ENCODE results near the gene SLC25A39. TPM values are rescaled to one million over a fixed set of nuclear protein-coding genes. Genes with fewer than 3 reads are reported as not detected.

SLC25A39 gene
- total and polyA plus RNA-seq, 2 of the 13 experiments (the other 11 are each of a cell fraction or from before 2014, with no cell fraction given) = 144 to 151 TPM

- no peak for TF ChIP-seq ZNF646 (CRISPR knock-in tag; IDR thresholded peaks at IDR 0.05)
- TF ChIP-seq ZSCAN5A (CRISPR knock-in tag; IDR thresholded peaks at IDR 0.05; ENCODE audit: borderline replicate concordance) = no peak
- no peak for TF ChIP-seq ZNF382 (CRISPR knock-in tag; IDR thresholded peaks at IDR 0.05; ENCODE audit: borderline replicate concordance)
- TF ChIP-seq ZNF543 (CRISPR knock-in tag; IDR thresholded peaks at IDR 0.05) = no peak
- no peak for TF ChIP-seq GPN1 (CRISPR knock-in tag; IDR thresholded peaks at IDR 0.05; ENCODE audit: borderline replicate concordance)
- no peak for TF ChIP-seq TFDP2 (CRISPR knock-in tag; IDR thresholded peaks at IDR 0.05)
- no peak for TF ChIP-seq ZBTB44 (CRISPR knock-in tag; IDR thresholded peaks at IDR 0.05)
- no peak for TF ChIP-seq SUZ12 (IDR thresholded peaks at IDR 0.05; ENCODE audit: low read depth, low read length)
- no peak for TF ChIP-seq ZNF12 (CRISPR knock-in tag; IDR thresholded peaks at IDR 0.05)
- no peak for TF ChIP-seq ZNF160 (CRISPR knock-in tag; IDR thresholded peaks at IDR 0.05)
- TF ChIP-seq ZNF691 (CRISPR knock-in tag; IDR thresholded peaks at IDR 0.05; ENCODE audit: borderline replicate concordance, low read depth) = peak; percentile 55; the same call in 1 of the 2 replicates
- no peak for TF ChIP-seq FOSL2 (CRISPR knock-in tag; IDR thresholded peaks at IDR 0.05)
- TF ChIP-seq THYN1 (CRISPR knock-in tag; IDR thresholded peaks at IDR 0.05; ENCODE audit: borderline replicate concordance, low read depth) = no peak
- no peak for TF ChIP-seq ZNF180 (CRISPR knock-in tag; IDR thresholded peaks at IDR 0.05; ENCODE audit: borderline replicate concordance, low read depth)
Measured at GRCh38 chr17:44350733-44351226, 26.2 kb upstream of the SLC25A39 start (continued).
